Measurements from ENCODE around the gene KDM7A. TPM values are rescaled to one million over a fixed set of nuclear protein-coding genes. Genes with fewer than 3 reads are reported as not detected.

Gene KDM7A
- total RNA-seq, 1 experiment from 2014 or later = 12.2 TPM

- TF ChIP-seq ZNF281 (CRISPR knock-in tag; IDR thresholded peaks at IDR 0.05) (no peak), ATF1 (CRISPR knock-in tag; IDR thresholded peaks at IDR 0.05) (no peak), ZNF396 (CRISPR knock-in tag; IDR thresholded peaks at IDR 0.05; ENCODE audit: borderline replicate concordance) (no peak), FOXK1 (CRISPR knock-in tag; IDR thresholded peaks at IDR 0.05) (no peak), MAX (CRISPR knock-in tag; IDR thresholded peaks at IDR 0.05) (no peak), ZNF416 (CRISPR knock-in tag; IDR thresholded peaks at IDR 0.05) (no peak), EMX1 (CRISPR knock-in tag; IDR thresholded peaks at IDR 0.05) (no peak), NFE2L1 (CRISPR knock-in tag; IDR thresholded peaks at IDR 0.05) (no peak), ELF4 (CRISPR knock-in tag; IDR thresholded peaks at IDR 0.05; ENCODE audit: low read depth) (no peak), ZBTB21 (CRISPR knock-in tag; IDR thresholded peaks at IDR 0.05; ENCODE audit: borderline replicate concordance) (no peak), GRHL2 (CRISPR knock-in tag; IDR thresholded peaks at IDR 0.05; ENCODE audit: insufficient replicate concordance, severe bottlenecking) (no peak)
- TF ChIP-seq, protein P1, sequence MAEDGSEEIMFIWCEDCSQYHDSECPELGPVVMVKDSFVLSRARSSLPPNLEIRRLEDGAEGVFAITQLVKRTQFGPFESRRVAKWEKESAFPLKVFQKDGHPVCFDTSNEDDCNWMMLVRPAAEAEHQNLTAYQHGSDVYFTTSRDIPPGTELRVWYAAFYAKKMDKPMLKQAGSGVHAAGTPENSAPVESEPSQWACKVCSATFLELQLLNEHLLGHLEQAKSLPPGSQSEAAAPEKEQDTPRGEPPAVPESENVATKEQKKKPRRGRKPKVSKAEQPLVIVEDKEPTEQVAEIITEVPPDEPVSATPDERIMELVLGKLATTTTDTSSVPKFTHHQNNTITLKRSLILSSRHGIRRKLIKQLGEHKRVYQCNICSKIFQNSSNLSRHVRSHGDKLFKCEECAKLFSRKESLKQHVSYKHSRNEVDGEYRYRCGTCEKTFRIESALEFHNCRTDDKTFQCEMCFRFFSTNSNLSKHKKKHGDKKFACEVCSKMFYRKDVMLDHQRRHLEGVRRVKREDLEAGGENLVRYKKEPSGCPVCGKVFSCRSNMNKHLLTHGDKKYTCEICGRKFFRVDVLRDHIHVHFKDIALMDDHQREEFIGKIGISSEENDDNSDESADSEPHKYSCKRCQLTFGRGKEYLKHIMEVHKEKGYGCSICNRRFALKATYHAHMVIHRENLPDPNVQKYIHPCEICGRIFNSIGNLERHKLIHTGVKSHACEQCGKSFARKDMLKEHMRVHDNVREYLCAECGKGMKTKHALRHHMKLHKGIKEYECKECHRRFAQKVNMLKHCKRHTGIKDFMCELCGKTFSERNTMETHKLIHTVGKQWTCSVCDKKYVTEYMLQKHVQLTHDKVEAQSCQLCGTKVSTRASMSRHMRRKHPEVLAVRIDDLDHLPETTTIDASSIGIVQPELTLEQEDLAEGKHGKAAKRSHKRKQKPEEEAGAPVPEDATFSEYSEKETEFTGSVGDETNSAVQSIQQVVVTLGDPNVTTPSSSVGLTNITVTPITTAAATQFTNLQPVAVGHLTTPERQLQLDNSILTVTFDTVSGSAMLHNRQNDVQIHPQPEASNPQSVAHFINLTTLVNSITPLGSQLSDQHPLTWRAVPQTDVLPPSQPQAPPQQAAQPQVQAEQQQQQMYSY (CRISPR knock-in tag; IDR thresholded peaks at IDR 0.05) = no peak
- TF ChIP-seq, protein P2, sequence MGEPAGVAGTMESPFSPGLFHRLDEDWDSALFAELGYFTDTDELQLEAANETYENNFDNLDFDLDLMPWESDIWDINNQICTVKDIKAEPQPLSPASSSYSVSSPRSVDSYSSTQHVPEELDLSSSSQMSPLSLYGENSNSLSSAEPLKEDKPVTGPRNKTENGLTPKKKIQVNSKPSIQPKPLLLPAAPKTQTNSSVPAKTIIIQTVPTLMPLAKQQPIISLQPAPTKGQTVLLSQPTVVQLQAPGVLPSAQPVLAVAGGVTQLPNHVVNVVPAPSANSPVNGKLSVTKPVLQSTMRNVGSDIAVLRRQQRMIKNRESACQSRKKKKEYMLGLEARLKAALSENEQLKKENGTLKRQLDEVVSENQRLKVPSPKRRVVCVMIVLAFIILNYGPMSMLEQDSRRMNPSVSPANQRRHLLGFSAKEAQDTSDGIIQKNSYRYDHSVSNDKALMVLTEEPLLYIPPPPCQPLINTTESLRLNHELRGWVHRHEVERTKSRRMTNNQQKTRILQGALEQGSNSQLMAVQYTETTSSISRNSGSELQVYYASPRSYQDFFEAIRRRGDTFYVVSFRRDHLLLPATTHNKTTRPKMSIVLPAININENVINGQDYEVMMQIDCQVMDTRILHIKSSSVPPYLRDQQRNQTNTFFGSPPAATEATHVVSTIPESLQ (CRISPR knock-in tag; IDR thresholded peaks at IDR 0.05) = no peak
- TF ChIP-seq, protein P3, sequence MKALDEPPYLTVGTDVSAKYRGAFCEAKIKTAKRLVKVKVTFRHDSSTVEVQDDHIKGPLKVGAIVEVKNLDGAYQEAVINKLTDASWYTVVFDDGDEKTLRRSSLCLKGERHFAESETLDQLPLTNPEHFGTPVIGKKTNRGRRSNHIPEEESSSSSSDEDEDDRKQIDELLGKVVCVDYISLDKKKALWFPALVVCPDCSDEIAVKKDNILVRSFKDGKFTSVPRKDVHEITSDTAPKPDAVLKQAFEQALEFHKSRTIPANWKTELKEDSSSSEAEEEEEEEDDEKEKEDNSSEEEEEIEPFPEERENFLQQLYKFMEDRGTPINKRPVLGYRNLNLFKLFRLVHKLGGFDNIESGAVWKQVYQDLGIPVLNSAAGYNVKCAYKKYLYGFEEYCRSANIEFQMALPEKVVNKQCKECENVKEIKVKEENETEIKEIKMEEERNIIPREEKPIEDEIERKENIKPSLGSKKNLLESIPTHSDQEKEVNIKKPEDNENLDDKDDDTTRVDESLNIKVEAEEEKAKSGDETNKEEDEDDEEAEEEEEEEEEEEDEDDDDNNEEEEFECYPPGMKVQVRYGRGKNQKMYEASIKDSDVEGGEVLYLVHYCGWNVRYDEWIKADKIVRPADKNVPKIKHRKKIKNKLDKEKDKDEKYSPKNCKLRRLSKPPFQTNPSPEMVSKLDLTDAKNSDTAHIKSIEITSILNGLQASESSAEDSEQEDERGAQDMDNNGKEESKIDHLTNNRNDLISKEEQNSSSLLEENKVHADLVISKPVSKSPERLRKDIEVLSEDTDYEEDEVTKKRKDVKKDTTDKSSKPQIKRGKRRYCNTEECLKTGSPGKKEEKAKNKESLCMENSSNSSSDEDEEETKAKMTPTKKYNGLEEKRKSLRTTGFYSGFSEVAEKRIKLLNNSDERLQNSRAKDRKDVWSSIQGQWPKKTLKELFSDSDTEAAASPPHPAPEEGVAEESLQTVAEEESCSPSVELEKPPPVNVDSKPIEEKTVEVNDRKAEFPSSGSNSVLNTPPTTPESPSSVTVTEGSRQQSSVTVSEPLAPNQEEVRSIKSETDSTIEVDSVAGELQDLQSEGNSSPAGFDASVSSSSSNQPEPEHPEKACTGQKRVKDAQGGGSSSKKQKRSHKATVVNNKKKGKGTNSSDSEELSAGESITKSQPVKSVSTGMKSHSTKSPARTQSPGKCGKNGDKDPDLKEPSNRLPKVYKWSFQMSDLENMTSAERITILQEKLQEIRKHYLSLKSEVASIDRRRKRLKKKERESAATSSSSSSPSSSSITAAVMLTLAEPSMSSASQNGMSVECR (CRISPR knock-in tag; IDR thresholded peaks at IDR 0.05; ENCODE audit: borderline replicate concordance) = no peak
- TF ChIP-seq, protein P4, sequence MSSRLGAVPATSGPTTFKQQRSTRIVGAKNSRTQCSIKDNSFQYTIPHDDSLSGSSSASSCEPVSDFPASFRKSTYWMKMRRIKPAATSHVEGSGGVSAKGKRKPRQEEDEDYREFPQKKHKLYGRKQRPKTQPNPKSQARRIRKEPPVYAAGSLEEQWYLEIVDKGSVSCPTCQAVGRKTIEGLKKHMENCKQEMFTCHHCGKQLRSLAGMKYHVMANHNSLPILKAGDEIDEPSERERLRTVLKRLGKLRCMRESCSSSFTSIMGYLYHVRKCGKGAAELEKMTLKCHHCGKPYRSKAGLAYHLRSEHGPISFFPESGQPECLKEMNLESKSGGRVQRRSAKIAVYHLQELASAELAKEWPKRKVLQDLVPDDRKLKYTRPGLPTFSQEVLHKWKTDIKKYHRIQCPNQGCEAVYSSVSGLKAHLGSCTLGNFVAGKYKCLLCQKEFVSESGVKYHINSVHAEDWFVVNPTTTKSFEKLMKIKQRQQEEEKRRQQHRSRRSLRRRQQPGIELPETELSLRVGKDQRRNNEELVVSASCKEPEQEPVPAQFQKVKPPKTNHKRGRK (CRISPR knock-in tag; IDR thresholded peaks at IDR 0.05; ENCODE audit: borderline replicate concordance) = no peak
Observed at GRCh38 chr7:140074780-140075179, 102.0 kb downstream of the KDM7A start (continued).
